Stimulated activated CD8-positive, alpha-beta memory T cell treated with anti-CD3 and anti-CD28 coated beads, Interleukin-7, amount 100 ng/mL, for 24 hours (primary cell): ENCODE data around the gene ADPRHL1.

Experiments used
- DNase-seq: peaks from one replicate; pipeline ENCODE4 v3.0.0-alpha.2; 2020; ENCODE audit warnings: low read depth

Gene ADPRHL1

DNA sequence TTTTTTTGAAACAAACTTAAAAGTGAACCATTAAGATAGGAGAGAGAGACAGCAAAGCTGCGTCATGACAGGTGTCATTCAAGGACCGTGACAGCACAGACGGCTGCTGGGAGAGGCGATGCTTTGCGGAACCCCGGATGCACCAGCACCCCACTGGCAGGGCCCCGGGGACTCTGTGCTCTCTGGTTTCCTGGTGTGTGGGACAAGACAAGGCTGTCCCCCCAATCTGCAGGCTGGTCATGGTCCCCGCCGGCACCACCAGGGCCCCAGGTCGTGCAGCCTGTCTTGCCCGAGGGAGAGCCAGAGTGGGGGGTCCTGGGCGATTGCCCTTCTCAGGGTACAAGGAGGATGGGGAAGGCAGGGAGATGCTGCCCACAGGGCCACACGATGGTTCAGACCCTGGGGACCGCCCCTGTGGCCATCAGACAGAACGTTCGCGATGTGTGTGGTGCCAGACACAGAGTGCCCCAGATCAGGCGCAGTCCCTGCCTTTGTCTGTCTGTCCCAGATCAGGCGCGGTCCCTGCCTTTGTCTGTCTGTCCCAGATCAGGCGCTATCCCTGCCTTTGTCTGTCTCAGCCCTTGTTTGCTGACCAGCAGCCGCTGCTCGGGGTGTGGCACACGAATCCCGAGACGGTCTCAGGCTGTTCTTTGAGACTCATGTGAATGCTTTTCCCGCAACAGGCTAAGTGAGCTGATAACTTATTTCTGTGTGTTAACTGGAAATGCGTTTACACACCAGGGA, 36.1 kb downstream of the ADPRHL1 start:
- DNase-seq = no peak

DNA sequence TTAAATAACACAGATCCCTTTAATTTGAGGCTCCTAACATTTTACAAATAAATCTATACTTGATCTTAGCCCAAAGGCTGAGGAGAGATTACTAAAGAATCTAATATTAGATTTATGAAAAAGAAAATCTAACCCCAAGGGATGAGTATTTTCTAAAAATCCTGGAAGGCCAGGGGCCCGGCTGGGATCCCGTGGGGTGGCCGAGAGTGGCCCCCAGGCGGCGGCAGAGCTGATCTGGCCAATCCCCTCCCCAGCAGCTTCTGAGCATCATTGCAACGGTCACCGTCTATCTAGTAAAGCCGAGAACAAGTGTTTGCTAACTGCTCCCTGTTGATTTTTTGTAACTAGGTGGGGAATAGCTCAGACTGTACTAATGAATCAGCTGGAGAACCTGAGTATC, 37.5 kb downstream of the ADPRHL1 start:
- DNase-seq = no peak

- no peak for DNase-seq
These were observed 38.3 kb downstream of the ADPRHL1 start for GRCh38 chr13:113415032-113415431.

- no peak for DNase-seq
These were observed 39.0 kb downstream of the ADPRHL1 start for GRCh38 chr13:113414335-113414734.

- no peak for DNase-seq
These were observed 39.4 kb downstream of the ADPRHL1 start for GRCh38 chr13:113413898-113414282.

DNA sequence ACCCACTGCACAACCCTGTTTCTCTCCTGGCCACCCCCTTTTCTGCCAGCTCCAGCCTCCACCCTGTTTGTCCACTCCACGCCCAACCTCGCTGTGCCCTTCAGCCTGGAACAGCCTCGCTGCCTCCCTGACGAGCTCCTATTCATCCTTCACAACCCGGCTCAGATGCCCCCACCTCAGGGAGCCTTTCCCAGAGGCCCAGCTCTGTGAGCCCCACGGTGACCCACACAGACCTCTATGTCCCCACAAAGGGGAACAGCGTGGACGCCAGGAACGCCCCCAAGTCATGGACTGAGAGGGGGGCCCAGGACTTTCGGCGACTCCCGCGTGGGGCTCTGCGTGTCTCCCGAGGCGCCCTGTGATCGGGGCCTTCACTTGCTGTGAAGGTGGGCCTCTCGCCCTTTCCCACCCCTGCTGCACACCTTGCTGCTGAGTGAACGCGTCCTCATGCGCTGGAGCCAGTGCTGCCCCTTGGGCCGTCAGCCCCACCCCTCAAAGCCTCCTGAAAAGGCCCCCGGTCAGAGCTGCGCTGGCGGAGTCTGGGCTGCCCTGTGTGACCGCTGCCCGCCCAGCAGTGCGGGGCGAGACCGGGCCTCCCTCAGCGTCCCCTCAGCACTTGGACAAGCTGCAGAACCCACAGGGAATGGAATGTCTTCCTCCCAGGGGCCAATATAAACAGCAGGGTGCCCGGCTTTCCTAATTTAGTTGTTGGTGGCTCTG, 40.0 kb downstream of the ADPRHL1 start:
- DNase-seq = no peak

GRCh38 chr13:113412440-113412839, 40.8 kb downstream of the ADPRHL1 start:
- DNase-seq = no peak

- DNase-seq = no peak
These were observed 41.9 kb downstream of the ADPRHL1 start for GRCh38 chr13:113411216-113412023.

DNA sequence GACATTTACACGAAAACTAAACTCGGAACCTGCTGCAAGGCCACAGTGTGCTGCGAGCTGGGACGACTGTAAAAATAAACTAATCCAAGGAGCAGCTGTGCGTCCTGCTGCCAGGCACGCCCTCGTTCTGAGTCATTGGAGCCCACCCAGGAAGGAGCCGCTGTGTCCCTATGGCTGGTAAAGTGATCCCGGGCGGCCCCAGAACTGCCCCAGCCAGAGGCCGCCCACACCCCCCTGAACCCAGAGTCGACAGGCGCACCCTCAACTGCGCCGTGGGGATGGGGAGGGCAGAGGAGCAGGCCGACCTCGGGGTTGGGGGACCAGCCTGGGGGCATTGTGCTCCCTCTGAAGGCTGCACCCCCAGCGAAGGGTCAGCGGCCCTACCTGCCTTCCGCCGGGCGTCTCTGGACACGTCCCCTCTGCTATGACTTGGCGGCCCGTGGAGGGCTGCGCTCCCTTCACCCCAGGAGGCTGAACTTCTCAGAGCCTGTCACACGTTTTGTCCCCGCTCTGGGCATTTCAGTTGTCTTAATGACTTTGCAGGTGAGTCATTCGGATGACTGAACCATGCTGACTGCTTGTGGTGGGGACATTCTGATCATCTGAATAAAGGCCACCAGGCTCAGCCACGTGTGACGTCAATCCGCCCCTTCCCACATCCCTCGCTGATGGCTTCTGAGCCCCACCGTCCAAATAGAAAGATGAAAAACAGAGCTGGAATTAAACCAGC, 42.7 kb downstream of the ADPRHL1 start:
- no peak for DNase-seq

DNA sequence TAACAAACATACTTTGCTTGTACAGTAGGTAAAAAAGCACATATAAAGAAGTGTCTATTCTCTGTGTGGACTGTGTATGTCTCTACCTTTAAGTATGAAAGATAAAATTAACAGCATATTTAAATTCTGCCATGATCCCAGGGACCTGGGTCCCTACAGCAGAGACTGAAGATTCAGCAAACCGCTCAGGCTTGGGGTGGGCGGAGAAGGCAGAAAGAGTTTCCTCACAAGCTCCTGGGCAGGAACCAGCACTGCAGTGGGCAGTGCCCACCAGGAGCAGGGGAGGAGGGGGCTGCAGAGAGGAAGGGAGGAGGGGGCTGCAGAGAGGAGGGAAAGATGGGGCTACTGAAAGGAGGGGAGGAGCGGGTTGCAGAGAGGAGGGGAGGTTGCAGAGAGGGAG, 44.7 kb downstream of the ADPRHL1 start:
- no peak for DNase-seq

GRCh38 chr13:113407531-113408393, 45.5 kb downstream of the ADPRHL1 start:
- no peak for DNase-seq

GRCh38 chr13:113407103-113407530, 46.2 kb downstream of the ADPRHL1 start:
- no peak for DNase-seq

DNA sequence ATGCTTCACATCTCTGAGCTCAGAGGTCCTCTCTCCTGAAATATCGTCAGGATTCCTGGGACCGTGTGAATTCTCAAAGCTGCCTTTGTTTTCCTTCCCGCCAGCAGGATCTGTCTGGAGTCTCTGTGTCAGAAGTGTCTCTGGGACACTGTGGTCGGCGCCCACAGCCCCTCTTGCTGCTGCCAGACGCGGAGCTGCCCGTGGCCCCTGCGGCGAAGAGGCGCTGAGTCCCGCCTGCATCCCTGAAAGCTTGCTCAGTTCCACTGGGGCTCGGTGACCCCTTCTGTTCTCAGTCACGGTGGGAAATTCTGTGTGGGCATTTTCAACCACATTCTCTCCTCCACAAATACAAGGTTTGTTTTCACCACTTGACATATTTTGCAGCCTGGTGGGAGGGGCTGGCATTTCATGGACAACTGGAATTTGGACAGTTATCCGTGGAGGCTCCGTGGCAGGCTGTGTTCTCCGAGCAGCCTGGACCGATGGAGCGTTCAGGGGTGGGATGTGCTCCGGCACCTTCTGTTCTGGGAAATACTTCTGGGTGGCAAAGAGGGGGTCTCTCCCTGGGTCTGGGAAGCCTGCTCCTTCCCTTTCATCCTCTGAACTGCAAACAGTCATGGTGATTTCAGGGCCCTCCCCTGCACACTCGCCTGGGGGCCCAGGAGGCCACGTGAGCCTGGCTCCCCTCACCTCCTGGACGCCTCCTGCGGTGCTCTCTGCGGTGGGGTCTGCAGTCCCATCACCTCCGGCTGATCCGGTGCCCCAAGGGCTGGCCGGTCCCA, 46.8 kb downstream of the ADPRHL1 start:
- no peak for DNase-seq

GRCh38 chr13:113405481-113406300, 47.6 kb downstream of the ADPRHL1 start:
- no peak for DNase-seq

GRCh38 chr13:113404723-113405471, 48.4 kb downstream of the ADPRHL1 start:
- DNase-seq = no peak

DNA sequence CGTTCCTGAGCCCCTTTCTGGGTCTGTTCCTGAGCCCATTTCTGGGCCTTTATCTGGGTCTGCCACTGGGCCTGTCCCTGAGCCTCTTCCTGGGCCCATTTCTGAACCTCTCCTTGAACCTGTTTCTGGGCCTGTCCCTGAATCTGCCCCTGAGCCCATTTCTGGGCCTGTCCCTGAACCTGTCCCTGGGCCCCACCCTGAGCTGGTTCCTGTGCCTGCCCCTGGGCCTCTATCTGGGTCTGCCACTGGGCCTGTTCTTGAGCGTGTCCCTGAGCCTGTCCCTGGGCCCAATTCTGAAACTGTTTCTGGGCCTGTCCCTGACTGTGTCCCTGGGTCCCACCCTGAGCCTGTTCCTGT, 48.9 kb downstream of the ADPRHL1 start:
- DNase-seq = no peak

- no peak for DNase-seq
These were observed 49.8 kb downstream of the ADPRHL1 start for GRCh38 chr13:113403255-113404104.
